GM18498 (cell line): ENCODE data around the gene NR5A2.
"Not testable (repeated sequence)": the region's sequence is repeated elsewhere in the genome, so short reads cannot be mapped to it uniquely, and the experiment has no call there.

Experiments used
- ATAC-seq: cut with Tn5 transposase; IDR thresholded peaks from one replicate; pipeline ENCODE4 v1.9.1; 2021; ENCODE audit warnings: mild to moderate bottlenecking, moderate library complexity; ENCODE audit not compliant: unreplicated experiment

NR5A2 gene

DNA sequence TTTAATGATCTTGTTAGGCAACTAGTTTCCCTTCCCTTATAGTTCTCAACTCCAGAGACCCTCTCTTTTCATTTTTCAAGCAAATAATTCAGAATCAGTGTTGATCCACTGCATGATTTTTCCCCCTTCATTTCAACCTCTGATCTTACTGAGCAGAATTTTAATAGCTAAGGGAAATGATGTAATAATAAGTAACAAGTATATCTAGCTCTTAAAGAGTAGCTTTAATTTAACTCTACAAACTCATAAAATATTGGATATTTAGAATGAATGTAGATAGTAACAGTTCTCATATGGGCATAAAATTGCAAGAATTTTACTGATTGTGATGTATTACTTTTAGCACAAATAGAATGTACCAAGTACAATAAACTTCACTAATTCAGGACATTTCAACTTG lies 130.2 kb downstream of the NR5A2 start:
- ATAC-seq, result no peak

DNA sequence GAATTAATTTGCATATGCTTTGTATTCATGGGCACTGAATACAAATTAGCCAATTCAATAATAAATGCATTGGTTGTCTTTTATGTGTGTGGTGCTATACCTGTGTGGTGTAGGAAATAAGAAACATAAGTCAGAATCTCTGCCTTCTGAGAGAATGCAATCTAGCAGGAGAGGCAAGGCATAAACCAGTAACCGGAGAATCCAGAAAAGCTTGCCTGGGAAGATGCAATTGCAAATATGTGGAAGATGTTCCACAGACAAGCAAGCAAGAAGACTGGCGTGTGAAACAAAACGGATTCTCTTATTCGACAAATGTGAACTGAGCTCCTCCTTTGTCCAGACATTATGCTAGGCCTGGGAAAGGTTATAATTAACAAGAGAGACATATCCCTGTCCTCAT lies 134.3 kb downstream of the NR5A2 start:
- ATAC-seq, result no peak

DNA sequence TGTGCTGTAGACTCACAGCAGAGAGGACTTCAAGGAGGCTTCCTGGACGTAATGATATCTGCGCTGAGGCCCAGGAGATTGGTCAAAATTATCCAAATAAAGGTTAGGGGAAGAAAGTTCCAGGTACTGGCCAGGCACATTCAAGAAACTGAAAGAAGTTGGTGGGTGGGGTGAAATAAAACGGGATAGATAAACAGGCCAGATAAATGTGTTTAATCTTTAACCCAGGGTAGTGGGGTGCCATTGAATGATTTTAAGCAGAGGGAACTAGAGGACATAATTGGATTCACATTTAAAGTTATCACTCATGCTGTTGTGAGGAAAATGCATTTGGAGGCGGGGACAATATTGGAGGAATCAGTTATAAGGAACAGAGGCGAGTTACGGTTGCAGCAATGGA lies 134.7 kb downstream of the NR5A2 start:
- no peak for ATAC-seq

DNA sequence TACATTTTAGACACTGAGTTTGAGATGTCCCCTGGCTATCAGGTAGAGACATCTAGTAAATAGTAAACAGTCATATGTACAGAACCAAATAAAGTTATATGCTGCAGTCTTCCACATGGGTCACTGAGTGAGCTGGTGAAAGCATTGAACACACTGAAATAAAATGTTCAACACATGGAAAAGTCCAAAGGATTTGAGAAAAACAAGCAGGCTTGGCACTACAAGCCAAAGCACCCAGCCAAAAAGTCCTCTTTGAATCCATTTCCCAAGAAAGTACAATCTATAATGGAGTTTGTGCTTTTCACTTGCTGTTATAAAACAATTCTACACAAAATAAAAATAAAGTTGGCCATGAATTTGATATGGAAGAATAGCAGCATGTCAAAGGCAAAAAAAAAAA lies 135.4 kb downstream of the NR5A2 start:
- no peak for ATAC-seq

DNA sequence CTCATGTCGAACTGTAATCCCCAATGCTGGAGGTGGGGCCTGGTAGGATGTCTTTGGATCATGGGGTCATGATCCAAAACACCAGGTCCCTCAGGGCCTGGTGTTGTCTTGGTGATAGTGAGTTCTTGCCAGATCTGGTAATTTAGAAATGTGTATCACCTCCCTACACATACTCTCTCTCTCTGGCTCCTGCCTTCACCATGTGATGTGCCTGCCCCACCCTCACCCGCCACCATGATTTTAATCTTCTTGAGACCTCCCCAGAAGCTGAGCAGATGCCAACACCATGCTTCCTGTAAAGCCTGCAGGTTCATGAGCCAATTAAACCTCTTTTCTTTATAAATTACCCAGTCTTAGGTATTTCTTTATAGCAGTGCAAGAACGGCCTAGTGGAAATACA lies 136.4 kb downstream of the NR5A2 start:
- ATAC-seq, result no peak

DNA sequence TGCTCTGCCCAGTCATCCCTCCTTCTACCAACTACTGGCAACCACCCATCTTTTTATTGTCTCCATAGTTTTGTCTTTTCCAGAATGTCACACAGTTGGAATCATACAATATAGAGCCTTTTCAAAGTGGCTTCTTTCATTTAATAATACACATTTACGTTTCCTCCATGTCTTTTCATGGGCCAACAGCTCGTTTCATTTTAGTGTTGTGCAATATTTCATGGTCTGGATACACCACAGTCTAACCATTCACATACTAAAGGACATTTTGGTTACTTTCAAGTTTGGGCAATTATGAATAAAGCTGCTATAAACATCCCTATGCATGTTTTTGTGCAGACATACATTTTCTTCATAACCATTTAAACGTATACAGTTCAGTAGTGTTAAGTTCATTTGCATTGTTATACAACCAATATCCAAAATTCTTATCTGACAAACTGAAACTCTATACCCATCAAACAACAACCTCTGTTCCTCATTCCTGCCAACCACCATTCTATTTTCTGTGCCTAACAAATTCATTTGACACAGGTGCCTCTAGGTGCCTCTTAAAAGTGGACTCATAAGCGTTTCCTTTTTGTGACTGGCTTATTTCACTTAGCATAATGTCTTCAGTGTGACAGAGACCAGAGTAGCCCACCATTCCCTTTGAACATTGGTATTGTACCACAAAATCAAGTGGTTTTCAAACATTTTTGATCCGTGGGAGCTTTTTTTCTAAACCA lies 138.1 kb downstream of the NR5A2 start:
- ATAC-seq, result no peak

DNA sequence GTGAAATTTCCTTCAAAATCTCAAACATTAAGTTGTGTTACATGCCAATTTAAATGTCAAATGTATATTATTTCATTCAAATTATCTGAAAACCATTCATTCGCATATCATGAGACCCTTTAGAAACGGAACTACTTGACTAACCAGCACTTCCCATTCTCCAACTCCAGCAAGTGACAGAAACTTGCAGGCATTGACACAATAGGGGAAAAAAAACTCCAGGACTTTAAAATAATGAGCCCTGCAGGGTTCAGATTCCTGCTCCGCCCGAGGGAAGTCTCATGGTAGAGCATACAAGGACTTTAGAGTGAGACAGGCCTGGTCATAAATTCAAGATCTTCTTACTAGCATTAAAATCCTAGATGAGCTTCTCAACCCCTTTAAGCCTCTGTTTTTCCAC lies 138.9 kb downstream of the NR5A2 start:
- ATAC-seq, result no peak

DNA sequence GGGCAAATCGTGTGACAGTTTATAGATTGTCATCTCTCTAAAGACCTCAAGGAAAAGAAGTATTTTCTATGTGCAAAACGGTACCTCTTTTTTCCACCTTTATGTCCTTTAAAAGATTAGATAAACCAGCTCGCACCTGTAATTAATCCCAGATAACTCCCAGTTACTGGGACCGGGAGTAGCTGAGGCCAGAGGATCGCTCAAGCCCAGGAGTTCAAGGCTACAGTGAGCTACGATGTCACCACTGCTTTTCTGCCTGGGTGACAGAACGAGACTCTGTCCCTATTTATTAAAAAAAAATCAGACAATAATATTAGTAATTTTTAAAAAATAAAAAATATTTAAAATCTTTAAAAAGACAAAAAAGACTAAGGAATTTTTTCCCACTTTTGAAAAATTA lies 141.4 kb downstream of the NR5A2 start:
- no peak for ATAC-seq

DNA sequence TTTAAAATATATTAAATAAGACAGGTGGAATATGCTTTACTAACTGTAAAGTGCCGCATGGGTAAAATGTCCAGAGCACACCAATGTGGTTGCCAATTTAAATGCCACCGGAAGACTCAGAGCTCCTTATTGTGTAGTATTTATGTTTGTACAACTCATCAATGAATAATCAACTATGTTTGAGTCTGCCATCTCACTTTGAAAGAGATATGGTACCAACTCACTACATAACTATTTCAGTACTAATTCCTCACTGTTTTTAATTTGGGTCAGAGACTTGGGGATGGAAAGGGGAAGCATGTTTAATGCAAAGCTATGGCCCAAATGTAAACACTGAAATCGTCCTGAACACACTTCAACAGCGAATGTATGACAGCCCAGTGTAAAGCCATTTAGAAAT lies 144.8 kb downstream of the NR5A2 start:
- ATAC-seq, result no peak

DNA sequence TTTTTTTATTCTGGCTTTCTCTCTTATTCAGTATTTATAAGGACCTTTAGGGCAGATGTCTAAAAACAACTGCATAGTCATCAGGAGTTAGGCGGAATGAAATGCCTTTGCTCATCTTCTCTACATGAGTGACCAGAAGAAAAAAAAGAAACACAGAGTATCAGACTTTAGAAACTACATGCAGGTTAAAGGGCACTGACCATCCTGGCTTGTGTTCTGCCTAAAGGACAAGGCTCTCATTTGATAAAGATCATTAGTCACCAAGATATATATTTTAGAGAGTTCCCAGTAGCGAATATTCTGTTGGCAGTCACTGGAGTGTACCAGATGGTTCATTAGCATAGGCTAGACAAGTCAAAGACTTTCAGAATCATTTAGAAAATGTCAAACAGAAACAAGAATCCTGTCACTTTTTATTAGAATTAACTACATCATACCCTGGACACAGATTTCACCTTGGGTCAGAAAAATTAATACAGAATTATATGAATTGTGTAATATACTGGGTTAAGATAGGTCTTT lies 145.6 kb downstream of the NR5A2 start:
- no peak for ATAC-seq

DNA sequence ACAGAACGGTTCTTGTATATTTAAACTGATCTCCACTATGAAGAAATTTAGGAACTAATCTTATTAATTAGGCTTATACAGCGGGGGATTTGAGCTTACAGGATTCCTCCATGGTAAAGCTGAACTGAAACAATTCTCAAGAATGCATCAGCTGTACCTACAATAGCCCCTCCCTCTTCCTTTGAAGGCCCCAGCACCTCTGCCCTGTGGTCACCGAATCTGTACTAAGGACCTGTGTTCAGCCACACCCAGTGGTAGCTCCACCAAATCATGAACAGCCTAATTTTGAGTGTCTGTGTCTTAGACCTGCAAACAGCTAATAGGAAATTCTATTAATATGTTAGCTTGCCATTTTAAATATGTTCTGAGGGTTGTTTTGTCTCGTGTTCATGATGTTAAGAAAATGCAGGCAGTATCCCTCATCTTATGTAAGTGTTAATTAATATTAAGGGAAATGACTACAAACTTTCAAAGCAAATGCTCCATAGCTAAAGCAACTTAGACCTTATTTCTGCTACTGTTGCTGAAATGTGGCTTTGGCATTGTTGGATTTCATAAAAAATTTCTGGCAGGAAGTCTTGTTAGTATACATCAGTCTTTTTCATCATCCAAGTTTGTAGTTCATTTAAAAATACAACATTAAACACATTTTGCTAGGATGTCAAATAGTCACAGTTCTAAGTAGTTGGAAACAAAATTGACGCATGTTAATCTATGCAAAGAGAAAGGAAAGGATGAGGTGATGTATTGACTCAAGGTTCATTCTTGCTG lies 147.2 kb downstream of the NR5A2 start:
- ATAC-seq, result no peak

DNA sequence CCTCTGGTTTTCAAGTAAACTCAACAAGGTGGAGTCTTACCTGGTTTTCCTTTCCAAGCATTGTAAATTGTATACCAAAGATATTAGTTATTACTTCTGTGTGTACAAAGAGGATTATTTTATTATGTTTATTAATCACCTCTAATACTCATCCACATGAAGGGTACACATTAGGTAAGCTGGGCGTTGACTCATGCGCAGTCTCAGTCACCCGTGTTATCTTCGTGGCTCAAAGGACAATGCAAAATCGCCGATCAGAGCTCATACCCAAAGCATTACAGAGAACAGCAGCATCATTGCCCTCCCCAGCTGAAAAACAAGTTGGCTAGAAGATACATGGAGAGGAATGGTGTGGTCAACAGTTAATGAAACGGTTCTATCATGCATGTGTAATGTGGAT lies 148.7 kb downstream of the NR5A2 start:
- no peak for ATAC-seq

DNA sequence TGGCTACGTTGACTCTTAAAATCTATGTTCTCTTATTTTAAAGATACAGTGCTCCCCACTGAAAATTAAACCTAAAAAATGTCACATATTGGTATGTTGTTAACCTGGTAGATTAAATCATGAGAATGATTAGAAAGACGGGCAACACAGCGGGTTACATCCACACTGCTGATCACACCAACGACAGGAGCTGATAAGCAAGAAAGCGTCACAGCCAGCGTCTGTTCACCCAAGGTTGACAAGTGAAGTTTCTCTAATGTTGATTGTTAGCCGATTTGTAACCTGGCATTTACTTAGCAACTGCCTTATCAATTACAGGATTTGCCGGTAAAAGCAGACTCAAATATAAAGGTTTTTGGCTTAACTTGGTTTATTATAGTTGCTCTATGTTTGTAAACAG lies 149.3 kb downstream of the NR5A2 start:
- ATAC-seq, result no peak

DNA sequence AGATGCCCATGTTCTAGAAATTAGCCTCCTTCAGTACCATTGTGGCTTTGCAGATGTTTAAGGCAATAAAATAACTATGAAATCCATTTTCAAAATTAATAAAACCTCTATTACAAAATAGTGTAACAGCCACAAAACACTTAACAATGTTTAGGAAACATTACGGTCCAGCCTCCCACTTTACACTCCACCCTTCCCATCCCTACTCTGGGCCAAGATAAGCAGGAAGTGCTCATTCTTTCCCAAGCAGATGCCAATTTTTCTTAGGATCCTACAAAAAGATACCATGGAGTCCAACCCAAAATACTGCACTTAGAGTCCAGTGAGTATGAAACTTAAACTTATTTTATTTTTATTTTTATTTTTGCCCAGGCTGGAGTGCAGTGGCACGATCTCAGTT lies 150.8 kb downstream of the NR5A2 start:
- ATAC-seq, result no peak

DNA sequence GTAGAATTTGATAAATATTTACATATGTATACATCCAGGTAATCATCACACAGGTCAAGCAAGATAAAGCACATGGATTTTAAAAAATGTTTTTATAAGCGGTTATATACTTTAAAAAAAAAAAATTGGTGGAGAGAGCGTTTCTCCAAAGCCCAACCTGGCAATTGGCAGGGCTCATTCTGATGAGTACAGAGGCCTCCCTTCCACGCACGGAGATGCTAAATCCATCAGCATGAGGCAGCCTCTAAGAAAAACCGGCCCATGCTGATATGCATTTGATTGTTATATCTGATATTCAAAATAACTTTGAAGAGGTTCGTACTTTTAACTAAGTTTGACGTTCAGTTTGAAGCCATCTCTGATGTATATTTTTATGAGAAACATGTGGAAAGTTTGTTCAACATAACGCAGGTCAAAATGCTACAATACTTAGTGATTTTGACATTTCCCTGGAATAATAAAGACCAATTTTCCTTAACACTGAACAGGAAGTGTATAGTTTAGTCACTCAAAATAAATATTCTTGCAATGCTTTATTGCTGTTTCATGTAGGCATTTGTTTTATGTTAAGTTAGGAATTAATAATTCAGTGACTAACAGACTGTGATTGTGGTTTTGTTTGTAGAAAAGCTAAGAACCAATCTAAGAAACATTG lies 151.7 kb downstream of the NR5A2 start:
- no peak for ATAC-seq

DNA sequence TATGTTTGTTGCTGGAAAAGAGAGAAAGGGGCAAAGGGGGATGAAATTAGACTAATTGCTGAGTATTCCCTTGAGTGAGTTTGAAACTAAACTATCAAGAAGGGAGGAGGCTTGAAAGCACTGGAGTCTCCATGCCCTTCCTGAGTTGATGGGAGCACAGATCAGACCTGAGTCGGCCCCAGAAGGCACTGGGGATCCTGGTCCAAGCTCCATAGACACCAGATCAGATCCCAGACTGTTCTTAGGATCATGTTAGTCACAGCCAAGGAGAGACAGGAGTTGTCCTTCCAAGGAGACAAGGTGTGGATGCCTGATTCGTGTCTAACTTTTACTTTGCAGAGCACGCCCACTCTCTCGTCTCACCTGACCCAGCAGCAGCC lies 152.3 kb downstream of the NR5A2 start:
- no peak for ATAC-seq

DNA sequence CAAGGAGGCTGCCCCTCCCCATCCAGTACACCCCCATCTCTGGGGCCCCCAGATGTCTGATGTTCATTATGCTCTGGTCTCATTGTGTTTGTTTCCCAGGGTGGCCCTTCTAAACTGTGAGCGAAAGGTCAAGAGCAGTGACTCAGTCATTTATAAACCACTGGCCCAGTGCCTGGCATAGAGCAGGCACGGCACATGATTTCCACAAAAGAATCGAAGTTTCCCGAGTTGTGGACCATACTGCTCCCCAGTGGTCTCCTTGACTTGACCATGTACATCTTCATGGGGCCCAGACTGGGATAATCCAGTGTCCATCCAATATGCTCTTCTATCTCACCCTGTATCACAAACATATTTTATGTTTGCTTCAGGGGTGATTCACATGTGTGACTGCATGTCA lies 153.3 kb downstream of the NR5A2 start:
- no peak for ATAC-seq

DNA sequence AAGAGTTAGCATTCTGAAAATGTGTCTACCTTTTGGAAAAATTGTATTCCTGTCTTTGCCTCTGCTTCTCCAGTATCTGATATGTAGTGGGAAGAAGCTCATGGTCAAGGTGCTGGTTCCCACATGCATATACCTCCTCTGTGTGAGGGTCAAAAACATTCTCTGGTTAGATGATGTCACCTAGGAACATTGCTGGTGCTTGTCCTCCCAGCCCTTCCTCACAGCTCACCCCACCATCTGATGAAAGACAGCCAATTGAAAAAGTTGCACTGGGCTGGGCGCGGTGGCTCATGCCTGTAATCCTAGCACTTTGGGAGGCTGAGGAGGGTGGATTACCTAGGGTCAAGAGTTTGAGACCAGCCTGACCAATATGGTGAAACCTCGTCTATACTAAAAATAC lies 154.4 kb downstream of the NR5A2 start:
- no peak for ATAC-seq

DNA sequence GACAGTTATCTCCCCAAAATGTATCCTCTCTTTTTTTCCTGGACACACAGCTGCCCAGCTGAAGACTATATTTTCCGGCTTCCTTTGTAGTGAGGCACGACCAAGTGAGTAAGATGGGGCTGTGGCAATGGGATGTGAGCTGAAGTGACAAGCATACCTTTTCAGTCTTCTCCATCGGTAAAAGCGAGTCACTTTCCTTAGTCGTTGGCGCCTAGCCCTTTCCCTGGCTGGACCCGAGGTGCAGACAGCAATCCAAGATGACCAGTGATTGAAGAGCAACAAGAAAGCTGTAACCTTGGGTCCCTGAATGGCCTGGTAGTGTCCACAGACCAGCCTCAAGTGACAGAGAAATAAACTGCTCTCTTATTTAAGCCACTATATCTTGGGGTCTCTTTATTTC lies 155.2 kb downstream of the NR5A2 start:
- ATAC-seq, result no peak

DNA sequence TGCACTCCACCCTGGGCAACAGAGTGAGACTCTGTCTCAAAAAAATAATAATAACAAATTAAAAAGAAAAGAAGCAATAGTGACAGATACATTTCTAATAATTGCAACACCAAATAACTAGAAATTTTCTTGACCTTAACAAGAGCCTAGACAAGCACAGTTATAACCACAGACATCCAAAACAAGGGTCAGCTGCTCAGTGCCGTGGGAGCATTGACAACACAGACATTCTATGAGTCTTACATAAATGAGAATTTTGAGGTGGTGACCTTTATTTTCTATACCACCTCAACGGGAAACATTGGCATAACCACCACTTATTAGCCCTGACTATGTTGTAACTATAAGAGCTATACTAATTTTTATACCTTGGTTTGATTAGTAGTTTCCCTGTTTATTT lies 156.1 kb downstream of the NR5A2 start:
- ATAC-seq, result no peak

DNA sequence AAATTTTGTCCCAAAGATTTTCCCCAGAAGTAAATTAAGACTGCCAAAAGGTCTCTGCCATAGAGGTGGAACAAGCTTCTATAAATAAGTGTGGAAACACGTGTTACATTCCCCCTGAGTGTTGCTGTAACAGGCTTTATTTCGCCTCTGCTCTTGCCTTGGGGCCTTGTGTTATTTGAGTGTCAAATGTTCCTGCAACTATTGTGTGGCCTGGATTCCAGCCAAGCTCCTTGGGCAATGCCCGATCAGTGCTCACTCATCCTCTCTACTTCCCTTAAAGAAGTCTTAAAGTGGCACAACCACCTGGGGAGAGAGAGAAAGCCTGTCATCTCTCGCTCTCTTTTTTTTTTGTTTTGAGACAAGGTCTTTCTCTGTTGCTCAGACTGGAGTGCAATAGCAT lies 156.7 kb downstream of the NR5A2 start:
- ATAC-seq, result no peak

DNA sequence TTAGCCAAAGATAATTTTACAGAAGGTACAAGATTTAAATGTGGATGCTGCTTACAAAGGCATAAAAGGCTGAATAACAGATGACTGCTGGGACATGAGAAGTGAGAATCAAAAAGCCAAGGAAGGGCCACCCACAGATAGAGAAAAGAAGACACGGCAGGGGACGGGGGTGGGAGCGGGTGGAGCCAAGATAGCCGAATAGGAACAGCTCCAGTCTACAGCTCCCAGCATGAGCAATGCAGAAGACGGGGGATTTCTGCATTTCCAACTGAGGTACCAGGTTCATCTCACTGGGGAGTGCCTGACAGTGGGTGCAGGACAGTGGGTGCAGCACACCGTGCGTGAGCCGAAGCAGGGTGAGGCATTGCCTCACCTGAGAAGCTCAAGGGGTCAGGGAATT lies 157.7 kb downstream of the NR5A2 start:
- not testable (repeated sequence) for ATAC-seq
